Measurements from ENCODE around the gene LRBA.

DNA sequence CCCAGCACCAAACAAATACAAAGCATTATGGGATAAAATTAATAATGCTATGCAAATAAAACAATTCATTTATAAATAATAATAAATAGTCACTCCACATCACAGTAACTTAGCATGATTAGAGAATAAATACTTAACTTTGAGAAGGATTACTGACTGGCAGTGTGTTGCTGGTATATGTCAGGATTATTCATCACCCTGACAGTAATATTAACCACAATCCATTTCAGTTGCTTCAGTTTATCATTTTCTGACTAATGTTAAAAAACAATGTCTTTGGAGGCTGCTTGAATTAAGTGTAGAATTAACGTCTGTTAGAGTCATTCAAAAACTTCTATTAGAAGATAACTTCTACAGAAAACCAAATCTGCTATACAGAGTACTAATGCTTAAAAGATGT is 557.3 kb downstream of the LRBA start:
- no peak for TF ChIP-seq POLR2A (IDR thresholded peaks at IDR 0.05)
- TF ChIP-seq EP300 (IDR thresholded peaks at IDR 0.05) = no peak
